Measurements from ENCODE around the gene GLCCI1. TPM values are rescaled to one million over a fixed set of nuclear protein-coding genes. Genes with fewer than 3 reads are reported as not detected.
"Not testable (repeated sequence)": the region's sequence is repeated elsewhere in the genome, so short reads cannot be mapped to it uniquely, and the experiment has no call there.

The GLCCI1 gene
- polyA plus RNA-seq, 1 donor from 2014 or later = 4.9 TPM

DNA sequence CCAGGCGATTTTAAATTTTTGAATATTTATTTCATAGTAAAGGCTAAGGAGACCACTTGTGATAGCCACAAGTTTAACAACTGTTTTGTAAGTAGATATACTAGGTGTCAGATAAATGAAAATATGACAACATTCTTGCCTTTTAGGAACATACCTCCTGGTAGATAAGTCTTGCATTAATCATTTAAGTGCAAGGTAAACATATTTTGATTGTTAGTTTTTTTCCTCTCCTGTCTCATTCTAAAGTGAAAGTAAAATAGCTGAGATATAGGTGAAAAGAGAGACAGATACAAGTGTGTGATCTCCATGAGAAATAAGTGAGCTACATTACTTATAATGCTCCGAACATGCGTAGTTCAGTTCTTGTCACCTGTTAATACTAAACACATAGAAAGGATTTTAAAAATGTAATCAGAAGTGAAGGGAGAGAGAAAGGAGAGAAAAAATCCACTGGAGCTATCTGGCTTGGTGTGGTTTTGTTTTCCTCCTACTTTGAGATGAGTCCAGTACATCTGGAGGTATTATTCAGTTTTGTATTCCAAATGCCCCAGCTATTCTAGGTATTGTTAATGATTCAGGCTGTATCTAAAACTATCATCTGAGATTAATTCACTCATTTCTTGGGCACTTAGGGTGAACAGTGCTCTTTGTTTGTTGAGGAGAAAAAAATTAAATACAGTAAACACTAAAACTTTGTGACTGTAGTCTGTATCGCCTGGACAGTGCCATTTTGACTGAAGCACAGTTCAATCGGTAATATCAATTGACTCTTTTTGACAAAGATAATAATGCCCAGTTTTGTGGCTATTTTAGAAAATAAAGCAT is 21.2 kb downstream of the GLCCI1 start:
- H3K9me3 Mint-ChIP-seq = peaks cover 2 to 16% (median 9%) of the 10 kb centered on the region in 3 donors
- H3K27me3 Mint-ChIP-seq = no peaks in the 10 kb centered on the region
- peaks cover 12% of the 10 kb centered on the region for H3K36me3 Mint-ChIP-seq
- H3K4me1 Mint-ChIP-seq = peaks cover 38 to 50% (median 42%) of the 10 kb centered on the region in 3 donors
- peak overlapping the region in 2 of 3 donors; percentile 0 to 10 for H3K27ac Mint-ChIP-seq
- peak overlapping the region in 1 of 4 donors; percentile 2 for H3K4me3 Mint-ChIP-seq

DNA sequence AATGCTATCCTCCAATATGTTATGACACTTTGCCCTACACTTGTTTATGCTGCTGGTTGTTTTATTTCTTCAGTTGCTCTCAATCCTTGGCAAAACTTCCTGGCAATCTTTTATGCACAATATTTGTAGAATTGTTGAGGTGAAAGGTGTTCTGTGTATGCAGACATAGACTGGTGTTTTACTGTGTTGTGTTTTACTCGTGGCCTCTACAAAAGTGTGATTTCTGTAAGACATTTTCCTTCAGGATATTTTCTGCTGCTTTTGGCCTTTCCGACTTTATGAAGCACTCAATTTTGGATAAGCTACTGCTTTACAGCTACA is 21.8 kb downstream of the GLCCI1 start:
- H3K27ac Mint-ChIP-seq = no peak overlapping the region
- no peaks in the 10 kb centered on the region for H3K27me3 Mint-ChIP-seq
- peaks cover 2 to 16% (median 12%) of the 10 kb centered on the region in 3 donors for H3K9me3 Mint-ChIP-seq
- H3K4me1 Mint-ChIP-seq = peaks cover 35 to 46% (median 38%) of the 10 kb centered on the region in 3 donors
- H3K36me3 Mint-ChIP-seq = peaks cover 11% of the 10 kb centered on the region
- H3K4me3 Mint-ChIP-seq = no peak overlapping the region

DNA sequence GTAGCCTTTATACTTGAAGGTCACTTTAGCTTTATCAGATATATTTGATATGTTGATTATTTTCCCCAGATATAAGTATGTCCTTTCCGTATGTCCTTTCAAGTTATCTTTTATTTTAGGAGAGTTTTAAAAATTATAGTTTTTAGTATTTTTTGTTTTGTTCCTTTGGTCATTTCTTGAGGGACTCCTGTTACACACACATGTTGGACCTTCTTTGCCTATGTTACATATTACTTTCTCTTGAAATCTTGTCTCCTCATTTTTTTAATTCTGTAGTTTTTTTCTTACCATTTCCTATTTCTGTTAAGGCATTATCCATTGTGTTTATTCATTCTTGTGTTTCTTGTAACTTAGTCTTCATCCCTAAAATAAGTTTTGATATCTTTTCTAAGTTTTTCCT is 23.9 kb downstream of the GLCCI1 start:
- H3K4me3 Mint-ChIP-seq = peak overlapping the region in 1 of 4 donors; percentile 46
- no peak overlapping the region for H3K27ac Mint-ChIP-seq
- H3K36me3 Mint-ChIP-seq = peaks cover 13% of the 10 kb centered on the region

DNA sequence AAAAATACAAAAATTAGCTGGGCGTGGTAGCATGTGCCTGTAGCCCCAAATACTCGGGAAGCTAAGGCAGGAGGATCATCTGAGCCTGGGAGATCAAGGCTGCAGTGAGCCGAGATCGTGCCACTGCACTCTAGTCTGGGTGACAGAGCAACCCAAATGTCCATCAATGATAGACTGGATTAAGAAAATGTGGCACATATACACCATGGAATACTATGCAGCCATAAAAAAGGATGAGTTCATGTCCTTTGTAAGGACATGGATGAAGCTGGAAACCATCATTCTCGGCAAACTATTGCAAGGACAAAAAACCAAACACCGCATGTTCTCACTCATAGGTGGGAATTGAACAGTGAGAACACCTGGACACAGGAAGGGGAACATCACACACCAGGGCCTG is 26.8 kb downstream of the GLCCI1 start:
- Mint-ChIP-seq H3K4me1 (peaks cover 10 to 22% (median 13%) of the 10 kb centered on the region in 3 donors), H3K9me3 (peaks cover 2 to 16% (median 13%) of the 10 kb centered on the region in 3 donors), H3K36me3 (peaks cover 16% of the 10 kb centered on the region), H3K27ac (peak overlapping the region in 1 of 3 donors; percentile 27)
- H3K4me3 Mint-ChIP-seq, H3K27me3 Mint-ChIP-seq: not testable (repeated sequence)

More for the DNA sequence above, 23.9 kb downstream of the GLCCI1 start:
- Mint-ChIP-seq H3K27me3 (no peaks in the 10 kb centered on the region), H3K9me3 (peaks cover 2 to 16% (median 13%) of the 10 kb centered on the region in 3 donors), H3K4me1 (peaks cover 33 to 37% (median 34%) of the 10 kb centered on the region in 3 donors)

DNA sequence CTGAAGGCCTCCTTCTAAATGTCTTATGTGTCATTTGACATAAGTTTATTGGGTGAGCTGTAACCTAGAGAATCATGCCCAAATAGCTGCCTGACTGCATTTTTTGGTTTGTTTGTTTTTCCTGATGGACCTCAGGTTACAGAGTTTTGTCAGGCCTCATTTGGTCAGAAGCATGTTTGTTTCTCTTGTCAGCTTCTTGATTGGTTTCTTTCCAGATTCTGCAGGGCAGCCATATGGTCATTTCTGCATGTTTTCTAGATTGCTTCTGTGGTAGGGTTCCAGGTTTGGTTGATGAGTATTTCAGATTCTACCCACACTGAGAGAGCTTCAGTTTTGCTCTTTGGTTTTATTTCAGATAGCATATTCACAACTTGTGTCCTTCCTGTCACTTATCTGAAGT is 28.0 kb downstream of the GLCCI1 start:
- H3K27me3 Mint-ChIP-seq = no peaks in the 10 kb centered on the region

DNA sequence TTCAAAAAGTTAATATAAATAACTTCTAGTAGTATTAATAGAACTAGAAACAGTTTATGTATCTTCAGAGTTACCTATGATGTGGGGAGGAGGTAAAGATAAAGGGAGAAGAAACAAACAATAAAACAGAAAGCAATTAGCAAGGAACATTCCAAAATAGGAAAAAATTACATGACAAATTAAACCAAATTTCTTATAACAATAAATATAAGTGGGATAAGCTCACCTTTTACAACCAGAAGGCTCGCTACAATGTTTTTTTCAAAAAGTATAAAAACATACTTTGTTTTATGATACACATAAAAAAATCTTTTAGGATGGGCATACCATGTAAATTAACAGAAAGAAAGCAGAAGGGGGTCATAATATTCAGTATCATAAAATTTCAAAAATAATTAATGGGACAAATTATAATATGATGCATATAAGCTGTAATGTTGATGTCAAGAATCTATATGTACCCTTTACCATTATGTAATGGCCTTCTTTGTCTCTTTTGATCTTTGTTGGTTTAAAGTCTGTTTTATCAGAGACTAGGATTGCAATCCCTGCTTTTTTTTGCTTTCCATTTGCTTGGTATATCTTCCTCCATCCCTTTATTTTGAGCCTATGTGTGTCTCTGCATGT is 31.8 kb downstream of the GLCCI1 start:
- Mint-ChIP-seq H3K4me1 (peaks cover 10 to 24% (median 22%) of the 10 kb centered on the region in 3 donors), H3K27ac (no peak overlapping the region), H3K9me3 (peaks cover 0 to 6% (median 0%) of the 10 kb centered on the region in 3 donors)

More for the DNA sequence above, 28.0 kb downstream of the GLCCI1 start:
- peaks cover 17% of the 10 kb centered on the region for H3K36me3 Mint-ChIP-seq
- peaks cover 5 to 17% (median 13%) of the 10 kb centered on the region in 3 donors for H3K4me1 Mint-ChIP-seq
- no peak overlapping the region for H3K27ac Mint-ChIP-seq
- peaks cover 0 to 15% (median 15%) of the 10 kb centered on the region in 3 donors for H3K9me3 Mint-ChIP-seq
- H3K4me3 Mint-ChIP-seq = peak overlapping the region in 1 of 4 donors; percentile 41

DNA sequence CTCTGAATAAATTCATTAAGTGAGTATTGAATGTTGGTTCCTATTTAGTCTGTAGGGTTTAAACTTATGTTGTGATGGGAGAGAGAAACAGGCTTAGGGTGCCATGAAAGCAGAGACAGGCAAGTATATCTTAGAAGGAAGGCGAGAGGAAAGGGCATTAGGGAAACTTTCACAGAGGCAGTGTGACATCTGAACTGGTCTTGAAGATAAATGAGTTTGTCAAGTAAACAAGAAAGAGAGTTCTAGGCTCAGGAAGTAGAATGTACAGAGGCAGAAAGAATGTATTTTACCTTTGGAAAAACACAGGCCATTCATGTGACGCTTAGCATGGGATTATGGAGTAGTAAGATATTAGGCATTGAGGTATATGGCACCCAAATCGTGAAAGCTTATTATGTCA is 34.5 kb downstream of the GLCCI1 start:
- Mint-ChIP-seq H3K27ac (peak overlapping the region in 1 of 3 donors; percentile 47), H3K9me3 (peaks cover 0 to 5% (median 0%) of the 10 kb centered on the region in 3 donors), H3K4me1 (peaks cover 11 to 15% (median 14%) of the 10 kb centered on the region in 3 donors), H3K36me3 (peaks cover 26% of the 10 kb centered on the region), H3K27me3 (no peaks in the 10 kb centered on the region), H3K4me3 (no peak overlapping the region)

More for the DNA sequence above, 31.8 kb downstream of the GLCCI1 start:
- Mint-ChIP-seq H3K4me3 (no peak overlapping the region), H3K36me3 (peaks cover 21% of the 10 kb centered on the region), H3K27me3 (no peaks in the 10 kb centered on the region)

DNA sequence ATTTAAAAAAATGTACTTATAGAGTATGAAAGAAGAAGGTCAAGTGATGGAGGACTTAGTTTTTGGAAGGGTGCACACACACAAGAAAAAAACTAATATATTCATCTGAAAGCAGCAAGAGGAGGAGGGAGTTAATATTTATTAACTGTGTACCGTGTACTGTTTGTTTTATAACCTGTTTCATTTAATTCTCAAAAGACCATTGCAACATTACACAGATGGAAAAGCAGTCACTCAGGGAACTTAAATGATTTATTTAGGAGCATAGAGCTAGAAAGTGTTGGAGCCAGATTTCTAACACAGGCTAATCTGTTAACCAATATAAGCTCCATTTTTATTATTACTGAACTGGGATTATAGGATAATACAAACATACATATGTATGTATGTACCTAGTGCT is 36.7 kb downstream of the GLCCI1 start:
- Mint-ChIP-seq H3K27ac (peak overlapping the region in 1 of 3 donors; percentile 53), H3K36me3 (peaks cover 21% of the 10 kb centered on the region), H3K4me3 (no peak overlapping the region), H3K27me3 (no peaks in the 10 kb centered on the region), H3K4me1 (peaks cover 11 to 15% (median 14%) of the 10 kb centered on the region in 3 donors), H3K9me3 (peaks cover 0 to 5% (median 0%) of the 10 kb centered on the region in 3 donors)

DNA sequence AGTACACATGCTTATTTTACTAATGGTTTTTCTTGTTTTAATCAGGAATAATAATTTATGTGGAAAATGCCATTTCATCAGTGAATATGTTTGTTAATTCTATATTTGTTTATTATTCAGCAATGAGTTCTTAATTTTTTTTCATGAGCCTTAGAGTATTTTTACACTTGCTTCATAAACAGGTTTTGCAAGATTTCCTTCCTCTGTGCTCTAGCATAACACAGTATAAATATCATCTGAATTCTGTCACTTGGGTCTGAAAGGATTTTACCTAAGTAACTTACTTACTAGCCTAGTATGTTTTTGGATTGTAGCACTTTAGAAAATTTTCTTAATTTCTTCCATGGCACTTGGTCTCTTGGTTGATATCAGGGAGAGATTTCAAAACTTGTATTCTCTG is 45.8 kb downstream of the GLCCI1 start:
- no peaks in the 10 kb centered on the region for H3K27me3 Mint-ChIP-seq
- peaks cover 10% of the 10 kb centered on the region for H3K36me3 Mint-ChIP-seq
- no peaks in the 10 kb centered on the region for H3K9me3 Mint-ChIP-seq
- H3K27ac Mint-ChIP-seq = peak overlapping the region in 1 of 3 donors; percentile 53
- peaks cover 4 to 15% (median 12%) of the 10 kb centered on the region in 3 donors for H3K4me1 Mint-ChIP-seq
- no peak overlapping the region for H3K4me3 Mint-ChIP-seq

DNA sequence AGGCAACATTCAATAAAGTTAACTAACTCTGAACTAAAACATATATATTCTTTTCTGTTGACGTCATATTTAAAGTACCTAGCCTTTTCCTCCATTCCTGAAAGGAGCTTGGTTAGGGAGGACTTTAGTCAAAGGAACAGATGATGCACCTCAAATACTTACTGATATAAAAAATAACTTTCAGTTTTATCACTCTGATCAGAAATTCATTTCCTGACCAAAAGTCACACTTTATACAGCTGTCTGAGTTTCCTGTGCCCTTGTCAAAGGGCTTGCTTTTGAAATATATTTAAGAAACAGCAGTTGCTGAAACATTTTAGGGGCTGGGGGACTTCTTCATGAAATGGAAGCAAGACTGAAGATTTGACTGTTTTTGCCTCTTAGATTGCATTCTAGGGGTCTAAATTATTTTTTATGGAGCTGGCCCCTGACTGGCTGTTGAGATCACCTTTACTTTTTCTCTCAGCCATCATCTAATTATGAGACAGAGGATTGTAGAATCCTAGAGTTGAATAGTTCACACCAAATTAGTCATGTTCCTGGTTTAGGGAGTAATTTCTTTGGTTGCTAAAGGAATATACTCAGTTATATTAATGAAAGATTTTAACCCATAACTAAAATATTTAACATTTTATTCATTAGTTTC is 46.6 kb downstream of the GLCCI1 start:
- H3K4me3 Mint-ChIP-seq = peak overlapping the region in 1 of 4 donors; percentile 28
- no peaks in the 10 kb centered on the region for H3K27me3 Mint-ChIP-seq
- no peak overlapping the region for H3K27ac Mint-ChIP-seq

DNA sequence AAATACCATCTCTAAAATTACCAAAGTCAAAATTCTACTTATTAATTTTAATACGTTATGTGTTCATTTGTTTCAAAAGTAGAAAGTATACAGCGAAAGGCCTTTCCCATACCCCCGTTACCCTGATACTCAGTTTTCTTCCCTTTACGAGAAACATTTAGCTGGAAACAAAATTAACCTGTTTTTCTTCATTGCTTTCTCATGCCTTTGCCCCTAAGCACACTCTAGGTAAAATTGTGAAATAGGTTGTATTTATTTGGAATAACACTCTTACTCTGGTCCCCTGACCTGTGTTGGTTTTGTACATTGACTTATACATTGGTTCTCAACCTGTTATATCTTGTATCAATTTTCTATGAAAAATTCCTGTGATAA is 47.1 kb downstream of the GLCCI1 start:
- H3K4me3 Mint-ChIP-seq = no peak overlapping the region
- H3K27ac Mint-ChIP-seq = no peak overlapping the region
- peaks cover 4 to 15% (median 10%) of the 10 kb centered on the region in 3 donors for H3K4me1 Mint-ChIP-seq
- H3K36me3 Mint-ChIP-seq = peaks cover 15% of the 10 kb centered on the region
- no peaks in the 10 kb centered on the region for H3K9me3 Mint-ChIP-seq
- no peaks in the 10 kb centered on the region for H3K27me3 Mint-ChIP-seq

More for the DNA sequence above, 46.6 kb downstream of the GLCCI1 start:
- Mint-ChIP-seq H3K4me1 (peaks cover 4 to 15% (median 10%) of the 10 kb centered on the region in 3 donors), H3K36me3 (peaks cover 14% of the 10 kb centered on the region), H3K9me3 (no peaks in the 10 kb centered on the region)

DNA sequence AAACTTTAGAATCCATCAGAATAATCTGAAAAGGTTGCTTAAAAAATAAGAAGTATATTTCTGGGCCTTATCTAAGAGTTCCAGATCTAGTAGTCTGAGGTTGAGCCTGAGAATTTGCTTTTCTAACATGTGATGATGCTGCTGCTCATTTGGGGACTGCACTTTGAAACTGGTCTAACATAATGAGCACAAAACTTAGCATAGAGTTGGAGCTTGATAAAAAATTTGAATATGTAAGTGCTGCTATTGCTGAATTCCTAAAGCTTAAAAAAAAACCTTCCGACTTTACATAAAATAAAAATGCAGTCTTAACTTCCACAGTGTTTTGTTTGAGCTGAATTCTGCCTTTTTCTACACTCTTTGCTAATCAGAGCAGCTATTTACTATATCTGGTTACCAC is 48.8 kb downstream of the GLCCI1 start:
- H3K27me3 Mint-ChIP-seq = no peaks in the 10 kb centered on the region
- H3K4me3 Mint-ChIP-seq = no peak overlapping the region
- H3K9me3 Mint-ChIP-seq = no peaks in the 10 kb centered on the region
- no peak overlapping the region for H3K27ac Mint-ChIP-seq
- H3K36me3 Mint-ChIP-seq = peaks cover 9% of the 10 kb centered on the region
- H3K4me1 Mint-ChIP-seq = peaks cover 4 to 13% (median 6%) of the 10 kb centered on the region in 3 donors

DNA sequence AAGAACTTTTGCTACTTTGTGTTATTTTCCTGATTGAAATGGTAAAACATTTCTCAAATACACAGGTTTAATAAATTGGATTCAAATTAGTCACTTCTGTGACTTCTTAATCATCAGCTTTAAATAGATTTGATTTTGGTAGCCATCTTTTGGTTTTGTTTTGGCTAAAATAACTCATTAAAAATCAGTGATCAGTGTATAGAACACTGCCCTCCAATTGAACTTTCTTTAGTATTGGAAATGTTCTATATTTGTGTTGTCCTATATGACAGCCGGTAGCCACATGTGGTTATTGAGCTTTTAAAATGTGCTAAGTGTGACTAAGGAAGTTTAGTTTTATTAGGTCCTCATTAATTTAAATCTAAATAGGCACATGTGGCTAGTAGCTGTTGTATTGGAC is 50.4 kb downstream of the GLCCI1 start:
- Mint-ChIP-seq H3K27ac (no peak overlapping the region), H3K9me3 (no peaks in the 10 kb centered on the region), H3K4me1 (peaks cover 4 to 13% (median 6%) of the 10 kb centered on the region in 3 donors), H3K36me3 (peaks cover 13% of the 10 kb centered on the region), H3K27me3 (no peaks in the 10 kb centered on the region), H3K4me3 (no peak overlapping the region)

DNA sequence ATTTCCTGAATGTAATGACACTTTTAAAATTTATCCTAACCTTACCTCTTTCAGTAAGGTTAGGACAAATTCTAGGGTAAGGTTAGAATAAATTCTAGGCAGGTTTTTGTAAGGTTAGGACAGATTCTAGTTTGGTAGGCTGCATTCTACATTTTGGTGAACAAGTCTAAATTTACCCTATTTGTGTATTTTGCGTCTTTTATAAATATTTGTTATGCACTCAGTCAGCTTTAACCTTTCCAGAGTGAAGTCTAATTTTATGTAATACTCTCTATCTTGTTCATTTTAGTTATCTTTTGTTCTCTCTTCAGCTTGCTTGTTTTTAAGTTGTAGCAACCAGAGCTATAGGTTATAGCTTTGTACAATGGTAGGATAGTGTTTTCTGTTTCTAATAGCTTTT is 54.0 kb downstream of the GLCCI1 start:
- peaks cover 25% of the 10 kb centered on the region for H3K36me3 Mint-ChIP-seq
- H3K9me3 Mint-ChIP-seq = peaks cover 4 to 9% (median 4%) of the 10 kb centered on the region in 3 donors
- peaks cover 1 to 6% (median 2%) of the 10 kb centered on the region in 3 donors for H3K4me1 Mint-ChIP-seq

DNA sequence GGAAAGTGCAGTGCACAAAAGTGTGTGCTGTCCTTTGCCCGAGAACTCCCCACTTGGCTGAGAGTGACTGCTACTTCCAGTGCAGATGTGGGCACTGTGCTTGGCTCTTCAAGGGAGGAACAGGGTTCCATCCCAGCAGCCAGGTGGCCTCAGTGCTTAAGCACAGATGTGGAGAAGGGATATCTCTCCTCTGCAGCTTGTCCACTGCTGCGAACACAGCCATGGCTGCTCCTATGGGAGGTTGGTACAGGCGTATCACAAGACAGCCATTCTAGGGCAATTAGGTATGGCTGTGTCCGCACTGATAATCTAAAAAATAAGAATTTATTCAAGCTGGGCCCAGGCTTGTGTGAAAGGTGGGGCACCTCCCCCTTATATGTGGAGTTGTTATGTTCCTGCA is 66.6 kb downstream of the GLCCI1 start:
- peaks cover 14% of the 10 kb centered on the region for H3K36me3 Mint-ChIP-seq
- H3K27ac Mint-ChIP-seq = peak overlapping the region in 2 of 3 donors; percentile 60 to 78
- H3K27me3 Mint-ChIP-seq = no peaks in the 10 kb centered on the region

More for the DNA sequence above, 54.0 kb downstream of the GLCCI1 start:
- Mint-ChIP-seq H3K27ac (peak overlapping the region in 1 of 3 donors; percentile 35), H3K4me3 (no peak overlapping the region), H3K27me3 (no peaks in the 10 kb centered on the region)

More for the DNA sequence above, 66.6 kb downstream of the GLCCI1 start:
- Mint-ChIP-seq H3K4me3 (no peak overlapping the region), H3K4me1 (peaks cover 5 to 11% (median 6%) of the 10 kb centered on the region in 3 donors), H3K9me3 (peaks cover 0 to 2% (median 0%) of the 10 kb centered on the region in 3 donors)
